Colonic mucosa (tissue), 4 donors: ENCODE results near the gene FBXO22. TPM values are rescaled to one million over a fixed set of nuclear protein-coding genes. Genes with fewer than 3 reads are reported as not detected.

Experiments
- DNase-seq: peaks from one replicate; pipeline ENCODE4 v3.0.0-alpha.2; 2020
- H3K27ac ChIP-seq: fragments of 200-600 bp; one replicate; pipeline ENCODE4 v1.8.0; 2021
- H3K27me3 ChIP-seq: fragments of 200-600 bp; one replicate; pipeline ENCODE4 v1.8.0; 2021
- H3K36me3 ChIP-seq: fragments of 200-600 bp; one replicate; pipeline ENCODE4 v1.8.0; 2021
- H3K4me1 ChIP-seq: fragments of 200-600 bp; one replicate; pipeline ENCODE4 v1.8.0; 2021; ENCODE audit warnings: mild to moderate bottlenecking
- H3K4me3 ChIP-seq: fragments of 200-600 bp; one replicate; pipeline ENCODE4 v1.8.0; 2021
- H3K9ac ChIP-seq, 2 donors: one replicate each; pipeline ENCODE4 v1.7.0; 2013; ENCODE audit warnings: control low read depth in 2 of 2, low read depth in 2 of 2, low read length in 2 of 2
- H3K9me3 ChIP-seq: fragments of 200-600 bp; one replicate; pipeline ENCODE4 v1.8.0; 2021
- intact Hi-C: fragments of 100-400 bp; cut with DNase I; formaldehyde crosslinking; loops from one replicate; pipeline ENCODE4 v1.14.1; 2022
- total RNA-seq, 2 donors: library from RNA; stranded (reverse); fragmentation: NEBNext Ultra II Directional in 1 of 2; extraction: Animal tissue kit (Norgen Biotek cat#: 25700) in 1 of 2; gene quantifications; one replicate each; pipeline ENCODE4 v1.2.1, GENCODE V29; 2021
- TF ChIP-seq, protein P1 (sequence below): fragments of 200-600 bp; IDR thresholded peaks from one replicate; pipeline ENCODE4 v1.8.0; 2022; ENCODE audit warnings: antibody characterized with exemption, mild to moderate bottlenecking
- donor health status: healthy.
- donor health status: DM: no; HTN: no; CAD: no.
- donor health status: DM: no; HTN: no; CAD: no.

Gene FBXO22
- total RNA-seq, 2 donors from 2014 or later = 30.7 to 40.1 TPM

DNA sequence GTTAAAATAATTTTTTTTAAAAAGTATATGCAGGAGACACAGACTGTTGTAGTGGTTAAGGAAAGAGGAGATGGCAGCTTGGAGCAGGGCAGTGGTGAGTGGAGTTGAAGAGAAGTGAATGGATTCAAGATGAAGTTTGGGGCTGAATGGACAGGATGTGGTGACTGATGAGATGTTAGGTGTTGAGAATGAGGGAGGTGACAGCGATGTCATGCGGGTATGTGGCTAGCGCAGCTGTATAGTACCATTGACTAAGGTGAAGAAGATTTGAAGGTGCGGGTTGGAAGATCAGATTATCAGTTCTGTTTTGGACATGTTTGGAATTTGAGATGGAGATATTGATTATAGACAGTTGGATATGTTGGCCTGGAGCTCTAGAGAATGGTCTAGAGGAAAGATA is 20.1 kb downstream of the FBXO22 start:
- Histone ChIP-seq H3K36me3 (no peaks in the 10 kb centered on the region), H3K27me3 (no peaks in the 10 kb centered on the region), H3K9me3 (no peaks in the 10 kb centered on the region), H3K4me1 (no peaks in the 10 kb centered on the region), H3K4me3 (no peak overlapping the region), H3K27ac (no peak overlapping the region), H3K9ac (no peak overlapping the region)
- no peak for DNase-seq
- intact Hi-C loops = loop anchor here (10.0 kb wide), 1 partner anchor 189 kb away; no protein-coding TSS in a partner anchor
- TF ChIP-seq, protein P1, sequence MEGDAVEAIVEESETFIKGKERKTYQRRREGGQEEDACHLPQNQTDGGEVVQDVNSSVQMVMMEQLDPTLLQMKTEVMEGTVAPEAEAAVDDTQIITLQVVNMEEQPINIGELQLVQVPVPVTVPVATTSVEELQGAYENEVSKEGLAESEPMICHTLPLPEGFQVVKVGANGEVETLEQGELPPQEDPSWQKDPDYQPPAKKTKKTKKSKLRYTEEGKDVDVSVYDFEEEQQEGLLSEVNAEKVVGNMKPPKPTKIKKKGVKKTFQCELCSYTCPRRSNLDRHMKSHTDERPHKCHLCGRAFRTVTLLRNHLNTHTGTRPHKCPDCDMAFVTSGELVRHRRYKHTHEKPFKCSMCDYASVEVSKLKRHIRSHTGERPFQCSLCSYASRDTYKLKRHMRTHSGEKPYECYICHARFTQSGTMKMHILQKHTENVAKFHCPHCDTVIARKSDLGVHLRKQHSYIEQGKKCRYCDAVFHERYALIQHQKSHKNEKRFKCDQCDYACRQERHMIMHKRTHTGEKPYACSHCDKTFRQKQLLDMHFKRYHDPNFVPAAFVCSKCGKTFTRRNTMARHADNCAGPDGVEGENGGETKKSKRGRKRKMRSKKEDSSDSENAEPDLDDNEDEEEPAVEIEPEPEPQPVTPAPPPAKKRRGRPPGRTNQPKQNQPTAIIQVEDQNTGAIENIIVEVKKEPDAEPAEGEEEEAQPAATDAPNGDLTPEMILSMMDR = no peak

DNA sequence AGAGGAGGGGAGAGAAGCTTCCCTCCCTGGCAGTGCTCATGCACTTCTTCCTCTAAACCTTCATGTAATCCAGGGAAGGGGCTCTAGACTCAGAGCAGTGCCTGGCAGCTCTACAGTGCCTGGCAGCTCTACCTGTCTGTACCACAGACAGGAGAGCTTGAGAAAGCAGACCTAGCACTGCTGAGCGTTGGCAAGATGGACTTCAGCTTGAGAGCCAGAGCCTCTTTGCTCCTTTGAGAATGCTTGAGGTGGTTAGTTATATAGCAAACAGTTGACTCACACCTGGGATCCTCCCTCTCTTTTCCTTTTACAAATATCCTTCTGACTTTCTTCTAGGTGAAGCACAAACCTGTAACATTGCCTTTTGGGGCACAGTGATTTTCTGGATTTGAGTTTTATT is 20.9 kb downstream of the FBXO22 start:
- Histone ChIP-seq H3K27ac (no peak overlapping the region), H3K4me3 (no peak overlapping the region), H3K9ac (no peak overlapping the region), H3K4me1 (no peaks in the 10 kb centered on the region), H3K27me3 (no peaks in the 10 kb centered on the region), H3K36me3 (no peaks in the 10 kb centered on the region), H3K9me3 (no peaks in the 10 kb centered on the region)
- no peak for DNase-seq
- intact Hi-C loops = loop anchor here (10.0 kb wide), 1 partner anchor 190 kb away; no protein-coding TSS in a partner anchor
- TF ChIP-seq, protein P1 = no peak

DNA sequence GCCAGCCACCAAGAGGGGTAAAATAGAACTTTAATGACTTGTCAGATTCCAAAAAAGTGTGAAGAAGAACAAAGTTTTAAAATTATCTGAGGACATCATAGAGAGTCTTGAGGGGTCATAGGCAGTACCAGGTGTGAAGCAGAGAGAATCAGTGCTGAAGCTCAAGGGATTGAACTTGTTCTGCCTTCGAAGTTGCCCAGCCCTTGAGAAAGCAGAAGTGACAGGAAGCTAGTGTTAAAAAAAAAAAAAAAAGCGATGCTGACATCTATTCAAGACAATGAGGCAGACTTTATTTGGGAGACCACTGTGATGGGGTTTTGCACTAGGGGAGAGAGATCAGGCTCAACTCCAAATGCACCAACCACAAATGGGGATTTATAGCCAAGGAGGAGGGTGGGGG is 21.8 kb downstream of the FBXO22 start:
- no peaks in the 10 kb centered on the region for H3K36me3 ChIP-seq
- H3K9ac ChIP-seq = no peak overlapping the region
- TF ChIP-seq, protein P1 = no peak
- no peak for DNase-seq
- no peaks in the 10 kb centered on the region for H3K9me3 ChIP-seq
- H3K27me3 ChIP-seq = no peaks in the 10 kb centered on the region
- no peak overlapping the region for H3K27ac ChIP-seq
- intact Hi-C loops = loop anchor here (10.0 kb wide), 1 partner anchor 191 kb away; no protein-coding TSS in a partner anchor
- no peaks in the 10 kb centered on the region for H3K4me1 ChIP-seq
- no peak overlapping the region for H3K4me3 ChIP-seq

DNA sequence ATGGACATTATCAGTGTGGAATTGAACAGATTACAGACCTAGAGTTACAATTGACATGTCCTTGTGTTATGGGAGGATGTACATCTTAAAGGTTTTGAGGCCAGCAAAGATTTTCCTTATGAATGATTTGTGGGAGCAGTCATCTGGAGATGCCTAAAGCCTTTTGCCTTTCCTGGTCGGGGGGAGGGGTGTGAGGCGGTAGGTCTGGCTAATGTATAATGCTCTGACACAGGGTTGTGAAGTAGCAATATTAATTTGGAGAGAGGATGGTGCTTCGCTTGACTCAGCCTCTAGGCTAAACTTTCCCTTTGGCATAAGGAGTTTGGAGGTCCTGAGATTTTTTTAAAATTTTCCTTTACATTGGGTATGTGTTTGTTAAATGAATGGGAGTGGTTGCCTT is 23.3 kb downstream of the FBXO22 start:
- no peak overlapping the region for H3K9ac ChIP-seq
- H3K36me3 ChIP-seq = no peaks in the 10 kb centered on the region
- intact Hi-C loops = loop anchor here (10.0 kb wide), 1 partner anchor 192 kb away; no protein-coding TSS in a partner anchor
- no peaks in the 10 kb centered on the region for H3K9me3 ChIP-seq
- H3K4me1 ChIP-seq = no peaks in the 10 kb centered on the region
- TF ChIP-seq, protein P1 = no peak
- no peaks in the 10 kb centered on the region for H3K27me3 ChIP-seq
- H3K4me3 ChIP-seq = no peak overlapping the region
- H3K27ac ChIP-seq = no peak overlapping the region
- DNase-seq = no peak

DNA sequence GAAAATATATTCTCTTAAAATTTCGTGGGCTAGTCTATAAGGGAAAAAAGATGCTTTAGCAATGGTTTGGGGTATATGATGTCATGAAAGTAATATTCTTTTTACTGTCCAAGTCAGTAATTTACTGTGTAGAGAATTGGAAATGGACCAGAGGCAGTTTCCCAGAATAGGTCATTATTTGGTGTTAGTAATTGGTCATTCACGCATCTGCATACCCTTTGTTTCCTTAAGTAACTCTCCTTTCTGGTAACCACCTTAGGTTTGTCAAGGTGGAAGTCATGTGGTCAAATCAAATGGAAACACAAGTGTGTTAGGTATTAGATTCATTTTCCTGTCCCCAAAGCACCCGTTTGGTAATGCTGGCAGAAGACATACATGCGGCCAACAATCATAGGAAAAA is 23.9 kb downstream of the FBXO22 start:
- intact Hi-C loops = loop anchor here (10.0 kb wide), 1 partner anchor 193 kb away; no protein-coding TSS in a partner anchor
- Histone ChIP-seq H3K36me3 (no peaks in the 10 kb centered on the region), H3K4me3 (no peak overlapping the region), H3K9ac (no peak overlapping the region), H3K27me3 (no peaks in the 10 kb centered on the region), H3K4me1 (no peaks in the 10 kb centered on the region), H3K27ac (no peak overlapping the region), H3K9me3 (no peaks in the 10 kb centered on the region)
- no peak for DNase-seq
- TF ChIP-seq, protein P1 = no peak
